Vagina (tissue), 2 donors: ENCODE measurements around the gene S1PR2. TPM values are rescaled to one million over a fixed set of nuclear protein-coding genes. Genes with fewer than 3 reads are reported as not detected.
"Not testable (repeated sequence)": the region's sequence is repeated elsewhere in the genome, so short reads cannot be mapped to it uniquely, and the experiment has no call there.

Experiments used
- DNase-seq, 2 donors: peaks; one replicate each; pipeline ENCODE4 v3.0.0-alpha.2; 2017; ENCODE audit errors: extremely low spot score in 2 of 2
- H3K27ac ChIP-seq: fragments of 200-600 bp; sonication (generic); one replicate; pipeline ENCODE4 v1.5.1; 2019
- H3K27me3 ChIP-seq: fragments of 200-600 bp; sonication (generic); one replicate; pipeline ENCODE4 v1.5.1; 2019
- H3K36me3 ChIP-seq, 2 donors: fragments of 200-600 bp; sonication (generic); one replicate each; pipeline ENCODE4 v1.5.1; 2017 to 2019
- H3K4me1 ChIP-seq: fragments of 200-600 bp; sonication (generic); one replicate; pipeline ENCODE4 v1.5.1; 2019
- H3K4me3 ChIP-seq, 2 donors: fragments of 200-600 bp; sonication (generic); 1 replicate in 1 of 2; 2 replicates in 1 of 2; pipeline ENCODE4 v1.5.1; 2016 to 2019
- H3K9me3 ChIP-seq: fragments of 200-600 bp; sonication (generic); one replicate; pipeline ENCODE4 v1.5.1; 2019
- POLR2A ChIP-seq, 2 donors: fragments of 450-650 bp; IDR thresholded peaks; one replicate each; pipeline ENCODE4 v1.6.1; 2017; ENCODE audit warnings: antibody characterized with exemption in 2 of 2, mild to moderate bottlenecking in 2 of 2, moderate library complexity in 2 of 2
- POLR2AphosphoS5 ChIP-seq, 2 donors: sonication (generic); formaldehyde crosslinking; IDR thresholded peaks; one replicate each; pipeline ENCODE4 v1.9.0; 2017; ENCODE audit warnings: antibody characterized with exemption in 2 of 2, mild to moderate bottlenecking in 2 of 2, low read depth in 1 of 2; ENCODE audit not compliant: insufficient read depth in 1 of 2
- intact Hi-C: fragments of 100-400 bp; cut with DNase I; formaldehyde crosslinking; loops from one replicate; pipeline ENCODE4 v1.15.1; 2023
- microRNA-seq: library from miRNA; unstranded; fragments of <30 nt; microRNA quantifications from one replicate; pipeline ENCODE4, GENCODE V29; 2017; ENCODE audit warnings: borderline number of aligned reads, borderline replicate concordance
- small RNA-seq: library from RNA; depleted of rRNA; stranded (forward); fragments of <200 nt; gene quantifications from one replicate; pipeline ENCODE3, GENCODE V24; 2016
- total RNA-seq: library from RNA; depleted of rRNA; stranded (reverse); fragments of >200 nt; gene quantifications from one replicate; pipeline ENCODE4 v1.2.3, GENCODE V29; 2016
- TF ChIP-seq, protein P1 (sequence below), 3 experiments: fragments of 450-650 bp in 2 of 3; fragments of 200-600 bp in 1 of 3; sonication (generic) in 1 of 3; IDR thresholded peaks; one replicate each; pipeline ENCODE4 v1.5.1; 2017 to 2019; ENCODE audit warnings: antibody characterized with exemption in 3 of 3, mild to moderate bottlenecking in 2 of 3, moderate library complexity in 2 of 3

Gene S1PR2
- total RNA-seq, 1 donor from 2014 or later: 28.2 TPM

GRCh38 chr19:10182847-10183246 lies 48.3 kb downstream of the S1PR2 start:
- no peak overlapping the region for H3K4me3 ChIP-seq
- no peaks in the 10 kb centered on the region for H3K9me3 ChIP-seq
- H3K4me1 ChIP-seq: peaks cover 4% of the 10 kb centered on the region
- TF ChIP-seq, protein P1, sequence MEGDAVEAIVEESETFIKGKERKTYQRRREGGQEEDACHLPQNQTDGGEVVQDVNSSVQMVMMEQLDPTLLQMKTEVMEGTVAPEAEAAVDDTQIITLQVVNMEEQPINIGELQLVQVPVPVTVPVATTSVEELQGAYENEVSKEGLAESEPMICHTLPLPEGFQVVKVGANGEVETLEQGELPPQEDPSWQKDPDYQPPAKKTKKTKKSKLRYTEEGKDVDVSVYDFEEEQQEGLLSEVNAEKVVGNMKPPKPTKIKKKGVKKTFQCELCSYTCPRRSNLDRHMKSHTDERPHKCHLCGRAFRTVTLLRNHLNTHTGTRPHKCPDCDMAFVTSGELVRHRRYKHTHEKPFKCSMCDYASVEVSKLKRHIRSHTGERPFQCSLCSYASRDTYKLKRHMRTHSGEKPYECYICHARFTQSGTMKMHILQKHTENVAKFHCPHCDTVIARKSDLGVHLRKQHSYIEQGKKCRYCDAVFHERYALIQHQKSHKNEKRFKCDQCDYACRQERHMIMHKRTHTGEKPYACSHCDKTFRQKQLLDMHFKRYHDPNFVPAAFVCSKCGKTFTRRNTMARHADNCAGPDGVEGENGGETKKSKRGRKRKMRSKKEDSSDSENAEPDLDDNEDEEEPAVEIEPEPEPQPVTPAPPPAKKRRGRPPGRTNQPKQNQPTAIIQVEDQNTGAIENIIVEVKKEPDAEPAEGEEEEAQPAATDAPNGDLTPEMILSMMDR (IDR thresholded peaks at IDR 0.05): no peak
- TF ChIP-seq POLR2AphosphoS5 (IDR thresholded peaks at IDR 0.05; ENCODE audit: insufficient read depth in 1 of 2, low read depth in 1 of 2) (no peak), POLR2A (IDR thresholded peaks at IDR 0.05) (no peak)
- intact Hi-C loops: no loop called here
- no peak overlapping the region for H3K27ac ChIP-seq
- no peaks in the 10 kb centered on the region for H3K27me3 ChIP-seq
- DNase-seq: no peak
- H3K36me3 ChIP-seq: peaks cover 0 to 28% of the 10 kb centered on the region in 2 donors

- Histone ChIP-seq H3K27me3 (no peaks in the 10 kb centered on the region), H3K27ac (no peak overlapping the region), H3K4me1 (peaks cover 4% of the 10 kb centered on the region), H3K36me3 (peaks cover 0 to 30% of the 10 kb centered on the region in 2 donors), H3K9me3 (no peaks in the 10 kb centered on the region), H3K4me3 (no peak overlapping the region)
- no peak for DNase-seq
- TF ChIP-seq, protein P1 (IDR thresholded peaks at IDR 0.05): no peak
- TF ChIP-seq POLR2A (IDR thresholded peaks at IDR 0.05): no peak
- no peak for TF ChIP-seq POLR2AphosphoS5 (IDR thresholded peaks at IDR 0.05; ENCODE audit: insufficient read depth in 1 of 2, low read depth in 1 of 2)
- intact Hi-C loops: no loop called here
These were observed 49.1 kb downstream of the S1PR2 start for GRCh38 chr19:10182076-10182475.

DNA sequence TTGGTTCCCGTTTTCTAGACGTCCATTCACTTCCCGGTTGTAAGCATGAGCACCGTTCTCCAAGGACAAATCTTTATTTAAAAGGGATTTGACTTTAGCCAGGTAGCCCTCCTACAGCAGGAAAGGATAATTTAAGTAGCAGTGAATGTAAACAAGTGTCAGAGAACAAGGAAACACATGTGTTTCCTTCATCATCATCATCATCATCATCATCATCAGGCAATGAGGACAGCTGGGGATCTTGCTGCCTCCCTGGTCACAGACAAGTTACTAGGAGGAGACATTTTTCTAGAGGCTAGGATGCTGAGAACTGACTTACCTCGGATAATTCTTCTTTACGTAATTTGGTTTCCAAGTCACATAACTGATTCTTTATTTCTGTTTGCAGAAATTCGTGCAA lies 50.7 kb downstream of the S1PR2 start:
- no peak overlapping the region for H3K27ac ChIP-seq
- intact Hi-C loops: no loop called here
- peaks cover 4% of the 10 kb centered on the region for H3K4me1 ChIP-seq
- H3K27me3 ChIP-seq: no peaks in the 10 kb centered on the region
- TF ChIP-seq, protein P1 (IDR thresholded peaks at IDR 0.05): no peak
- TF ChIP-seq POLR2AphosphoS5 (IDR thresholded peaks at IDR 0.05; ENCODE audit: insufficient read depth in 1 of 2, low read depth in 1 of 2) (no peak), POLR2A (IDR thresholded peaks at IDR 0.05) (no peak)
- no peaks in the 10 kb centered on the region for H3K9me3 ChIP-seq
- peaks cover 0 to 38% of the 10 kb centered on the region in 2 donors for H3K36me3 ChIP-seq
- no peak overlapping the region for H3K4me3 ChIP-seq
- no peak for DNase-seq

- intact Hi-C loops, H3K4me1 ChIP-seq, H3K4me3 ChIP-seq, DNase-seq, H3K27ac ChIP-seq, H3K9me3 ChIP-seq, H3K27me3 ChIP-seq: not testable (repeated sequence)
- peaks cover 0 to 38% of the 10 kb centered on the region in 2 donors for H3K36me3 ChIP-seq
These were observed 51.1 kb downstream of the S1PR2 start for GRCh38 chr19:10180024-10180423.

DNA sequence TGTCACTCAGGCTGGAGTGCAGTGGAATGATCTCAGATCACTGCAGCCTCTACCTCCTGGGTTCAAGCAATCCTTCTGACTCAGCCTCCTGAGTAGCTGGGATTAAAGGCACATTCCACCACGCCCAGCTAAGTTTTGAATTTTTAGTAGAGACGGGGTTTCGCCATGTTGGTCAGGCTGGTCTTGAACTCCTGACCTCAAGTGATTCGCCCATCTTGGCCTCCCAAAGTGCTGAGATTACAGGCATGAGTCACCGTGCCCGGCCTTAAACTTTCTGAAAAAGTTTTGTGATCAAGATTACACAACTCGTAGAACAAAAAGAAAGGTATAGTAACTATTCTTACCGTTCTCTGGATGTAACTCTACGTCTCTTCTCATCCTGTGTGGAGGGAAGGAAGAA lies 57.6 kb downstream of the S1PR2 start:
- TF ChIP-seq POLR2AphosphoS5 (IDR thresholded peaks at IDR 0.05; ENCODE audit: insufficient read depth in 1 of 2, low read depth in 1 of 2) (no peak), POLR2A (IDR thresholded peaks at IDR 0.05) (no peak)
- TF ChIP-seq, protein P1 (IDR thresholded peaks at IDR 0.05): no peak
- no peaks in the 10 kb centered on the region for H3K27me3 ChIP-seq
- intact Hi-C loops: no loop called here
- no peak overlapping the region for H3K27ac ChIP-seq
- H3K4me1 ChIP-seq: no peaks in the 10 kb centered on the region
- H3K36me3 ChIP-seq: peaks cover 0 to 46% of the 10 kb centered on the region in 2 donors
- no peaks in the 10 kb centered on the region for H3K9me3 ChIP-seq
- no peak for DNase-seq
- no peak overlapping the region for H3K4me3 ChIP-seq

Small RNA genes within 50 kb of the gene (microRNA-seq; reads per million reads assigned to microRNA genes)
- not detected for gene MIR4322

Small RNA genes within 50 kb of the gene (small RNA-seq; reads per million reads assigned to genes)
- not detected for gene MIR4322

Other genes with a start within 250 kb of the S1PR2 start
- 13.3 TPM for gene COL5A3, start 220.8 kb downstream of the S1PR2 start, total RNA-seq
- not detected for gene RDH8, start 217.8 kb downstream of the S1PR2 start, total RNA-seq
- 46.9 TPM for gene SHFL, start 145.0 kb downstream of the S1PR2 start, total RNA-seq
- gene ANGPTL6, start 128.7 kb downstream of the S1PR2 start, total RNA-seq: not detected
- 55.2 TPM for gene PPAN, start 125.0 kb downstream of the S1PR2 start, total RNA-seq
- 9.1 TPM for gene P2RY11, start 119.6 kb downstream of the S1PR2 start, total RNA-seq
- gene EIF3G, start 111.4 kb downstream of the S1PR2 start, total RNA-seq: 249 TPM
- gene DNMT1, start 36.4 kb downstream of the S1PR2 start, total RNA-seq: 36.8 TPM
- 55.0 TPM for gene MRPL4, start 20.9 kb upstream of the S1PR2 start, total RNA-seq
- 22.3 TPM for gene ICAM1, start 39.8 kb upstream of the S1PR2 start, total RNA-seq
- gene ICAM4, start 55.6 kb upstream of the S1PR2 start, total RNA-seq: not detected
- gene ICAM5, start 58.6 kb upstream of the S1PR2 start, total RNA-seq: 2.0 TPM
- gene ZGLP1, start 78.5 kb upstream of the S1PR2 start, total RNA-seq: 5.2 TPM
- 25.0 TPM for gene FDX2, start 84.7 kb upstream of the S1PR2 start, total RNA-seq
- gene RAVER1, start 102.2 kb upstream of the S1PR2 start, total RNA-seq: 25.5 TPM
- gene ICAM3, start 108.3 kb upstream of the S1PR2 start, total RNA-seq: 7.9 TPM
- 115 TPM for gene TYK2, start 149.2 kb upstream of the S1PR2 start, total RNA-seq
- gene CDC37, start 172.2 kb upstream of the S1PR2 start, total RNA-seq: 112 TPM
- gene PDE4A, start 189.2 kb upstream of the S1PR2 start, total RNA-seq: 16.7 TPM